ENCODE measurements around the gene LENEP.

DNA sequence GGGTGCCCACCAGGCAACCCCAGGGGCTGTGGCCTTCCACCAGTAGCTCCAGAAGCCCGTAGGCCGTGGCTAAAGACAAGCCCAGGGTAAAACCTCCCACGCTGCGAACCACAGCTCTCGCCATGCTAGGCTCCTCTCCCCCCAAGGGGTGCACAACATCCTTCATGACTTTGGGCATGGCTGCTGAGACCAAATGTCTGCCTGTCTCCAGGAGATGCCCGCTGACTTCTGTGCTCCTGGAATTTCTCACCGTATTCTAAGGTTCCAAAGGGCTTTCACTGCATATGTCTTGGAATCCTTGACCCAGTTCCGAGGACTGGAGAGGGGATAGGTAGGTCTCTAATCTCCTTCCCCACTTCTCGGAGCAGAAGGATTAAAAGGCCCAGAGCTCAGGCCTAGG is 40.1 kb downstream of the LENEP start, which contains the start of the genes DCST1 and DCST2:
- TF ChIP-seq, protein P1, sequence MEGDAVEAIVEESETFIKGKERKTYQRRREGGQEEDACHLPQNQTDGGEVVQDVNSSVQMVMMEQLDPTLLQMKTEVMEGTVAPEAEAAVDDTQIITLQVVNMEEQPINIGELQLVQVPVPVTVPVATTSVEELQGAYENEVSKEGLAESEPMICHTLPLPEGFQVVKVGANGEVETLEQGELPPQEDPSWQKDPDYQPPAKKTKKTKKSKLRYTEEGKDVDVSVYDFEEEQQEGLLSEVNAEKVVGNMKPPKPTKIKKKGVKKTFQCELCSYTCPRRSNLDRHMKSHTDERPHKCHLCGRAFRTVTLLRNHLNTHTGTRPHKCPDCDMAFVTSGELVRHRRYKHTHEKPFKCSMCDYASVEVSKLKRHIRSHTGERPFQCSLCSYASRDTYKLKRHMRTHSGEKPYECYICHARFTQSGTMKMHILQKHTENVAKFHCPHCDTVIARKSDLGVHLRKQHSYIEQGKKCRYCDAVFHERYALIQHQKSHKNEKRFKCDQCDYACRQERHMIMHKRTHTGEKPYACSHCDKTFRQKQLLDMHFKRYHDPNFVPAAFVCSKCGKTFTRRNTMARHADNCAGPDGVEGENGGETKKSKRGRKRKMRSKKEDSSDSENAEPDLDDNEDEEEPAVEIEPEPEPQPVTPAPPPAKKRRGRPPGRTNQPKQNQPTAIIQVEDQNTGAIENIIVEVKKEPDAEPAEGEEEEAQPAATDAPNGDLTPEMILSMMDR (conservative IDR thresholded peaks at IDR 0.05; ENCODE audit: low read length), result no peak
- no peak for TF ChIP-seq EZH2phosphoT487 (IDR thresholded peaks at IDR 0.05; ENCODE audit: borderline replicate concordance, low read depth, low read length)
